HL-60 (cell line): ENCODE data around the gene KRTAP4-8.
A peak's percentile ranks its signal among the peaks of the same experiment; 100 is the strongest.
"Not testable (repeated sequence)": the region's sequence is repeated elsewhere in the genome, so short reads cannot be mapped to it uniquely, and the experiment has no call there.

Source experiments
- DNase-seq, 2 experiments: peaks; one replicate each; pipeline ENCODE4 v3.0.0-alpha.2; 2010 to 2020; ENCODE audit warnings: low read depth in 1 of 2, low spot score in 1 of 2
- H3K27ac ChIP-seq: fragments of 250-450 bp; sonication (Bioruptor Pico); replicated peaks from 2 replicates; pipeline ENCODE4 v1.5.1; 2020; ENCODE audit warnings: mild to moderate bottlenecking, moderate library complexity
- H3K27me3 ChIP-seq: fragments of 250-450 bp; sonication (Bioruptor Pico); 2 replicates; pipeline ENCODE4 v1.5.1; 2021; ENCODE audit warnings: mild to moderate bottlenecking, moderate library complexity; ENCODE audit not compliant: insufficient read depth, poor library complexity, severe bottlenecking
- H3K4me3 ChIP-seq: replicated peaks from 2 replicates; pipeline ENCODE4 v1.5.1; 2011; ENCODE audit warnings: mild to moderate bottlenecking, control low read depth, low read length; ENCODE audit not compliant: insufficient read depth
- GABPA ChIP-seq: IDR thresholded peaks from 2 replicates; pipeline ENCODE4 v1.6.1; 2012; ENCODE audit warnings: low read depth
- POLR2AphosphoS5 ChIP-seq: IDR thresholded peaks from 2 replicates; pipeline ENCODE4 v1.6.1; 2012; ENCODE audit warnings: low read depth
- SPI1 ChIP-seq: IDR thresholded peaks from 2 replicates; pipeline ENCODE4 v1.6.1; 2012; ENCODE audit warnings: low read depth, mild to moderate bottlenecking, borderline replicate concordance
- TF ChIP-seq, protein P1 (sequence below): IDR thresholded peaks from one replicate; pipeline ENCODE4 v1.5.1; 2011; ENCODE audit warnings: low read length, control low read depth, inconsistent platforms; ENCODE audit not compliant: insufficient read depth
- TF ChIP-seq, protein P2 (sequence below): IDR thresholded peaks from 2 replicates; pipeline ENCODE4 v1.6.1; 2012; ENCODE audit warnings: low read depth; ENCODE audit not compliant: insufficient replicate concordance

Gene KRTAP4-8

DNA sequence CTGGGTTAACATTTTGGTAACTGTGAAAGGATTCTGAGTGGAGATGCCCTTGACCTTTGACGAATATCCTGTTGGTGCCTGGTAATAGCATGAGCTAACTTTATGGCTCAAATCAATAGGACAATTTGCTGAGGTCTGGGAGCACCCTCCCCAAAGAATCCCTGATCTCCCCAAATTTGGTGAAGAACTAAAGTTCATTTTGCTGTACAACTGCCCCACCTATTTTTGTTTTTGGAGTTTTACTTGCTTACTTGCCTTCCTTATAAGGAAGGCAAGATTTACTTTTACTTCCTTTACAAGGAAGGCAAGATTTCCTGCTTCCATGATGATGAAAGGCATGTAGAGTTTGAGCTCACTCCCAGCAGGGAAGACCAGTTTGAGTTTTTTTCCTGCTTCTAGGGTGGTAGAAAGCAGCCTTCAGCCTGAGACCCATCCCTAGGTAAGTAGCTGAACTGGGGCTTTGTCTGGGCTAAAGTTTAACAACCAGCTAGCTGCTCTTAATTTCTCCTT lies 10.1 kb upstream of the KRTAP4-8 start:
- H3K4me3 ChIP-seq, result no peak overlapping the region
- H3K27me3 ChIP-seq, result no peaks in the 10 kb centered on the region
- TF ChIP-seq, protein P1, sequence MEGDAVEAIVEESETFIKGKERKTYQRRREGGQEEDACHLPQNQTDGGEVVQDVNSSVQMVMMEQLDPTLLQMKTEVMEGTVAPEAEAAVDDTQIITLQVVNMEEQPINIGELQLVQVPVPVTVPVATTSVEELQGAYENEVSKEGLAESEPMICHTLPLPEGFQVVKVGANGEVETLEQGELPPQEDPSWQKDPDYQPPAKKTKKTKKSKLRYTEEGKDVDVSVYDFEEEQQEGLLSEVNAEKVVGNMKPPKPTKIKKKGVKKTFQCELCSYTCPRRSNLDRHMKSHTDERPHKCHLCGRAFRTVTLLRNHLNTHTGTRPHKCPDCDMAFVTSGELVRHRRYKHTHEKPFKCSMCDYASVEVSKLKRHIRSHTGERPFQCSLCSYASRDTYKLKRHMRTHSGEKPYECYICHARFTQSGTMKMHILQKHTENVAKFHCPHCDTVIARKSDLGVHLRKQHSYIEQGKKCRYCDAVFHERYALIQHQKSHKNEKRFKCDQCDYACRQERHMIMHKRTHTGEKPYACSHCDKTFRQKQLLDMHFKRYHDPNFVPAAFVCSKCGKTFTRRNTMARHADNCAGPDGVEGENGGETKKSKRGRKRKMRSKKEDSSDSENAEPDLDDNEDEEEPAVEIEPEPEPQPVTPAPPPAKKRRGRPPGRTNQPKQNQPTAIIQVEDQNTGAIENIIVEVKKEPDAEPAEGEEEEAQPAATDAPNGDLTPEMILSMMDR, result no peak
- no peak for TF ChIP-seq POLR2AphosphoS5
- TF ChIP-seq GABPA, result no peak
- TF ChIP-seq, protein P2, sequence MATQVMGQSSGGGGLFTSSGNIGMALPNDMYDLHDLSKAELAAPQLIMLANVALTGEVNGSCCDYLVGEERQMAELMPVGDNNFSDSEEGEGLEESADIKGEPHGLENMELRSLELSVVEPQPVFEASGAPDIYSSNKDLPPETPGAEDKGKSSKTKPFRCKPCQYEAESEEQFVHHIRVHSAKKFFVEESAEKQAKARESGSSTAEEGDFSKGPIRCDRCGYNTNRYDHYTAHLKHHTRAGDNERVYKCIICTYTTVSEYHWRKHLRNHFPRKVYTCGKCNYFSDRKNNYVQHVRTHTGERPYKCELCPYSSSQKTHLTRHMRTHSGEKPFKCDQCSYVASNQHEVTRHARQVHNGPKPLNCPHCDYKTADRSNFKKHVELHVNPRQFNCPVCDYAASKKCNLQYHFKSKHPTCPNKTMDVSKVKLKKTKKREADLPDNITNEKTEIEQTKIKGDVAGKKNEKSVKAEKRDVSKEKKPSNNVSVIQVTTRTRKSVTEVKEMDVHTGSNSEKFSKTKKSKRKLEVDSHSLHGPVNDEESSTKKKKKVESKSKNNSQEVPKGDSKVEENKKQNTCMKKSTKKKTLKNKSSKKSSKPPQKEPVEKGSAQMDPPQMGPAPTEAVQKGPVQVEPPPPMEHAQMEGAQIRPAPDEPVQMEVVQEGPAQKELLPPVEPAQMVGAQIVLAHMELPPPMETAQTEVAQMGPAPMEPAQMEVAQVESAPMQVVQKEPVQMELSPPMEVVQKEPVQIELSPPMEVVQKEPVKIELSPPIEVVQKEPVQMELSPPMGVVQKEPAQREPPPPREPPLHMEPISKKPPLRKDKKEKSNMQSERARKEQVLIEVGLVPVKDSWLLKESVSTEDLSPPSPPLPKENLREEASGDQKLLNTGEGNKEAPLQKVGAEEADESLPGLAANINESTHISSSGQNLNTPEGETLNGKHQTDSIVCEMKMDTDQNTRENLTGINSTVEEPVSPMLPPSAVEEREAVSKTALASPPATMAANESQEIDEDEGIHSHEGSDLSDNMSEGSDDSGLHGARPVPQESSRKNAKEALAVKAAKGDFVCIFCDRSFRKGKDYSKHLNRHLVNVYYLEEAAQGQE, result no peak
- TF ChIP-seq SPI1, result no peak
- H3K27ac ChIP-seq, result peak overlapping the region; percentile 33
- no peak for DNase-seq

DNA sequence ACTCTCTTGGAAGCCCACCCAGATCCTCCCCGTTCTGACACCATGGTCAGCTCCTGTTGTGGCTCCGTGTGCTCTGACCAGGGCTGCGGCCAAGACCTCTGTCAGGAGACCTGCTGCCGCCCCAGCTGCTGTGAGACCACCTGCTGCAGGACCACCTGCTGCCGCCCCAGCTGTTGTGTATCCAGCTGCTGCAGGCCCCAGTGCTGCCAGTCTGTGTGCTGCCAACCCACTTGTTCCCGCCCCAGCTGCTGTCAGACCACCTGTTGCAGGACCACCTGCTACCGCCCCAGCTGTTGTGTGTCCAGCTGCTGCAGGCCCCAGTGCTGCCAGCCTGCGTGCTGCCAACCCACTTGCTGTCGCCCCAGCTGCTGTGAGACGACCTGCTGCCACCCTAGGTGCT lies 7.4 kb upstream of the KRTAP4-8 start, which contains the start of gene KRTAP4-9:
Gene KRTAP4-9 (plus strand): TSS at position 43 of the 400 bp plus-strand sequence. CDS start 0 bp downstream, at position 43.
- not testable (repeated sequence) for H3K27ac ChIP-seq, H3K4me3 ChIP-seq, H3K27me3 ChIP-seq, DNase-seq

DNA sequence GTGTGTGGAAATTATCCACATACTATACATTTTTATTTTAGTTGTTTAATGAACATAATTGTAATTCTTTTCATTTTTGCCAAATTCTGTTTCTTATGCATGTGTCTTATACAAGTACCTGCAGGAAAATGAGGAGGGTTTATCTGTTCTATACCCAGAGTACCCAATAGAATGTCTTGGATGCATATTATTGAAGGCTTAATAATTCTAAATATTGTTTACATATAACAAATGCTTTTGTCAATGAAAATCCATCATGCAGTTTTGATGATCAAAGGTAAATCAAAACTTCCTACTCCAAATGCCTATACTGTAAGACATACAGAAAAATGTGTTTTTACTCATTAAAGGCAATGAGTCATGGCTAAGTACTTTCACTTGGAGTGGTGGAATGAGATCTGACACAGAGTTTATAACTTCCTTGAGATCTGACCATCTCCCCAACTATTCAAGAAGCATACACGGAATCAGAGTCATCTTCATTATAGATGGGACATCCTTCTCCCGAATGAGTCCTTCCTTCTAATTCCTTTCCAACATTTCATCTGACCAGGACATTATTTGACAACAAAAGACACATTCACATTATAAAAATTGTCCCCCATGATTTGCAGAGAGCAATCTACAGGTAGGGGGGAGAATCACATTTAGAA lies 6.6 kb upstream of the KRTAP4-8 start:
- not testable (repeated sequence) for H3K4me3 ChIP-seq, H3K27me3 ChIP-seq, DNase-seq, H3K27ac ChIP-seq

DNA sequence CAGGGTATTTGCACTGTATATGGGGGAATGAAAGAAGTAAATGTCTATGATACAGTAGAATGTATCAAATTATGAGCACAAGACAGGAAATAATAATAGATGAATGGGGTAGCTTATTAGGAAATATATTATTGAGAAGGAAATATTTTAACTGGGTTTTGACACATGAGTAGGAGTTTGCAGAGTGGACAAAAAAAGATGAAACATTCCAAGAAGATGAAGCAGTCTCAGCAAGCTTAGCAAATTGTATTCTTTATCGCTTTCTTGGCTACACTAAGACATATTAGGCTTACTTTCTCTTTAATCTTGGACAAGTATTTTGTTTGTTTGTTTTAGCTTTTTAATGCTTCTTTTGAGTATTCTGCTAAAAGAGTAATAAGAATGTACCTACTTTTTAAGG lies 6.0 kb upstream of the KRTAP4-8 start:
- TF ChIP-seq GABPA (no peak), SPI1 (no peak), POLR2AphosphoS5 (no peak)
- TF ChIP-seq, protein P1, result no peak
- TF ChIP-seq, protein P2, result no peak
- no peak overlapping the region for H3K4me3 ChIP-seq
- H3K27me3 ChIP-seq, result no peaks in the 10 kb centered on the region
- DNase-seq, result no peak
- H3K27ac ChIP-seq, result no peak overlapping the region

DNA sequence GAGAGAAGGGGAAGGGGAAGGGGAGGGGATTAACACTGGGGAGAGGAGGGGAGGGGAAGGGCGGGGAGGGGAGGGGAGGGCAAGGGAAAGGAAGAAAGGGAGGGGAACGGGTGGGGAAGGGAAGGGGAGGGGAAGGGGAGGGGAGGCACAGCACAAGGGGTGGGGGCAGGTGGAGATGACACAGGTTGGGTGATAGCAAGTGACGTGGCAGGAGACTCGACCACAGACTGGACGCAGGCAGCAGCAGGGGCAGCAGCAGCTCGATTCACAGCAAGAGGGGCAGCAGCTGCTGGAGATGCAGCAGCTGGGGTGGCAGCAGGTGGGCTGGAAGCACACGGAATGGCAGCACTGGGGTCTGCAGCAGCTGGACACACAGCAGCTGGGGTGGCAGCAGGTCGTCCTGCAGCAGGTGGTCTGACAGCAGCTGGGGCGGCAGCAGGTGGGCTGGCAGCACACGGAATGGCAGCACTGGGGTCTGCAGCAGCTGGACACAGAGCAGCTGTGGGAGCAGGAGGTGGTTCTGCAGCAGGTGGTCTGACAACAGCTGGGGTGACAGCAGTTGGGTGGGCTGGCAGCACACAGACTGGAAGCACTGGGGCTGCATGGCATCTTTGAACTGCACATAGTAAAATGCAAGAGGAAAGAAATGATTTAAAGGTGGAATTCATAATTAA lies 3.8 kb upstream of the KRTAP4-8 start, which contains the start of gene KRTAP4-16:
Gene KRTAP4-16 (minus strand): TSS at position 624 of the 674 bp plus-strand sequence. CDS start 0 bp downstream, at position 624.
- TF ChIP-seq, protein P1, result no peak
- TF ChIP-seq, protein P2, result no peak
- TF ChIP-seq SPI1 (no peak), POLR2AphosphoS5 (no peak), GABPA (no peak)
- DNase-seq, result no peak
- Histone ChIP-seq H3K27ac (no peak within 1 kb of the TSS), H3K27me3 (no peaks in the 10 kb centered on the region), H3K4me3 (no peak within 1 kb of the TSS)
